Hepatocyte (in vitro differentiated cells): ENCODE results near the gene IFI30. TPM values are rescaled to one million over a fixed set of nuclear protein-coding genes. Genes with fewer than 3 reads are reported as not detected.

Experiments
- DNase-seq: peaks from one replicate; pipeline ENCODE4 v3.0.0-alpha.2; 2016; ENCODE audit warnings: low spot score
- H2AFZ ChIP-seq: fragments of 200-600 bp; sonication (generic); 2 replicates; pipeline ENCODE4 v1.6.0; 2016; ENCODE audit warnings: antibody characterized with exemption, mild to moderate bottlenecking
- H3K27ac ChIP-seq: fragments of 200-600 bp; sonication (generic); 2 replicates; pipeline ENCODE4 v1.5.1; 2016; ENCODE audit warnings: mild to moderate bottlenecking
- H3K27me3 ChIP-seq: fragments of 200-600 bp; sonication (generic); 2 replicates; pipeline ENCODE4 v1.6.1; 2016
- H3K36me3 ChIP-seq: fragments of 200-600 bp; sonication (generic); replicated peaks from 2 replicates; pipeline ENCODE4 v1.5.1; 2016; ENCODE audit warnings: low read depth; ENCODE audit not compliant: insufficient read depth
- H3K4me1 ChIP-seq: fragments of 200-600 bp; sonication (generic); 2 replicates; pipeline ENCODE4 v1.5.1; 2016; ENCODE audit warnings: mild to moderate bottlenecking, moderate library complexity; ENCODE audit not compliant: insufficient read depth
- H3K4me2 ChIP-seq: fragments of 200-600 bp; sonication (generic); 2 replicates; pipeline ENCODE4 v1.6.0; 2016
- H3K4me3 ChIP-seq: fragments of 200-600 bp; sonication (generic); 2 replicates; pipeline ENCODE4 v1.5.1; 2016; ENCODE audit warnings: mild to moderate bottlenecking
- H3K79me2 ChIP-seq: fragments of 200-600 bp; sonication (generic); 2 replicates; pipeline ENCODE4 v1.6.0; 2017; ENCODE audit warnings: mild to moderate bottlenecking
- H3K9me2 ChIP-seq: fragments of 200-600 bp; sonication (generic); replicated peaks from 2 replicates; pipeline ENCODE4 v1.6.0; 2017; ENCODE audit warnings: mild to moderate bottlenecking; ENCODE audit not compliant: insufficient read depth
- H3K9me3 ChIP-seq: fragments of 200-600 bp; sonication (generic); 2 replicates; pipeline ENCODE4 v1.5.1; 2016; ENCODE audit warnings: low read depth, mild to moderate bottlenecking
- H4K20me1 ChIP-seq: fragments of 200-600 bp; sonication (generic); 2 replicates; pipeline ENCODE4 v1.6.0; 2016; ENCODE audit warnings: mild to moderate bottlenecking; ENCODE audit not compliant: insufficient read depth, poor library complexity, severe bottlenecking
- EZH2 ChIP-seq: fragments of 200-600 bp; sonication (generic); IDR thresholded peaks from 2 replicates; pipeline ENCODE4 v1.6.1; 2016; ENCODE audit warnings: antibody characterized with exemption, mild to moderate bottlenecking, borderline replicate concordance
- EZH2phosphoT487 ChIP-seq: fragments of 200-600 bp; sonication (generic); IDR thresholded peaks from one replicate; pipeline ENCODE4 v1.6.1; 2018; ENCODE audit warnings: antibody characterized with exemption, mild to moderate bottlenecking, low read depth, moderate library complexity; ENCODE audit not compliant: unreplicated experiment, severe bottlenecking
- whole genome bisulfite sequencing: methylation state at CpG from one replicate; pipeline ENCODE4 v1.1.6; 2016; ENCODE audit warnings: low lambda C conversion rate; ENCODE audit errors: missing lambda C conversion rate; 5-methylcytosine and 5-hydroxymethylcytosine counted together
- polyA plus RNA-seq: library from polyadenylated mRNA; unstranded; fragments of >200 nt; fragmentation: Nextera tagmentation; extraction: Ambion mirVana; gene quantifications from 2 replicates; pipeline ENCODE4 v1.2.1, GENCODE V29; 2016
- total RNA-seq: library from RNA; depleted of rRNA; stranded (reverse); fragments of >200 nt; gene quantifications from 2 replicates; pipeline ENCODE4 v1.2.3, GENCODE V29; 2014
- TF ChIP-seq, protein P1 (sequence below): fragments of 200-600 bp; sonication (generic); IDR thresholded peaks from 2 replicates; pipeline ENCODE4 v1.5.1; 2016; ENCODE audit warnings: antibody characterized with exemption, mild to moderate bottlenecking; ENCODE audit not compliant: poor library complexity

Gene IFI30
- total and polyA plus RNA-seq, 2 experiments from 2014 or later = 95.7 to 170 TPM

DNA sequence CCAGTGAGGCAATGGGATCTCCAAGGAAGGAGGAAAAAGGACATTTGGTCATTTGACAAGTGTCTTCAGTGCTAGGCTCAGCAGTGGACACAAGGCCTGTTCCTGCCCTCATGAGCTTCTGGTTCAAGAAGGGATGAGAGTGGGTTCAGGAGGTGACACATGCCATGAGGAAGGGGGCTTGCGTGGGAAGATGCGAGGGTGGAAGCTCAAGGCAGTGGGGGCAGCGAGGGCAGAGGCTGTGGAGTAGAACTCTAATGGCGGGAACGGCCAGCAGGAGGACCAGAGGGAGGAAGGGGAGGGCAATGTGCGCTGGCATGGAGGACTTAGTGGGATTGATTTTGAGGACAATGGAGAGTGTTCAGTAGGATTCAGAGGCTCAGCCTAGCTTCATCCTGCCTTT, 17.3 kb upstream of the IFI30 start:
- H2AFZ ChIP-seq = no peak overlapping the region
- H3K9me3 ChIP-seq = no peaks in the 10 kb centered on the region
- no peak for DNase-seq
- 95% methylated on average over 6 of the region's 6 CpGs for WGBS
- H3K36me3 ChIP-seq = no peaks in the 10 kb centered on the region
- peaks cover 25% of the 10 kb centered on the region for H3K4me1 ChIP-seq
- H3K4me2 ChIP-seq = peak overlapping the region; percentile 3
- no peaks in the 10 kb centered on the region for H3K9me2 ChIP-seq
- peaks cover 44% of the 10 kb centered on the region for H3K79me2 ChIP-seq
- no peak overlapping the region for H3K4me3 ChIP-seq
- H3K27ac ChIP-seq = no peak overlapping the region
- H4K20me1 ChIP-seq = peaks cover 5% of the 10 kb centered on the region
- no peaks in the 10 kb centered on the region for H3K27me3 ChIP-seq
- TF ChIP-seq EZH2 (no peak), EZH2phosphoT487 (no peak)
- TF ChIP-seq, protein P1, sequence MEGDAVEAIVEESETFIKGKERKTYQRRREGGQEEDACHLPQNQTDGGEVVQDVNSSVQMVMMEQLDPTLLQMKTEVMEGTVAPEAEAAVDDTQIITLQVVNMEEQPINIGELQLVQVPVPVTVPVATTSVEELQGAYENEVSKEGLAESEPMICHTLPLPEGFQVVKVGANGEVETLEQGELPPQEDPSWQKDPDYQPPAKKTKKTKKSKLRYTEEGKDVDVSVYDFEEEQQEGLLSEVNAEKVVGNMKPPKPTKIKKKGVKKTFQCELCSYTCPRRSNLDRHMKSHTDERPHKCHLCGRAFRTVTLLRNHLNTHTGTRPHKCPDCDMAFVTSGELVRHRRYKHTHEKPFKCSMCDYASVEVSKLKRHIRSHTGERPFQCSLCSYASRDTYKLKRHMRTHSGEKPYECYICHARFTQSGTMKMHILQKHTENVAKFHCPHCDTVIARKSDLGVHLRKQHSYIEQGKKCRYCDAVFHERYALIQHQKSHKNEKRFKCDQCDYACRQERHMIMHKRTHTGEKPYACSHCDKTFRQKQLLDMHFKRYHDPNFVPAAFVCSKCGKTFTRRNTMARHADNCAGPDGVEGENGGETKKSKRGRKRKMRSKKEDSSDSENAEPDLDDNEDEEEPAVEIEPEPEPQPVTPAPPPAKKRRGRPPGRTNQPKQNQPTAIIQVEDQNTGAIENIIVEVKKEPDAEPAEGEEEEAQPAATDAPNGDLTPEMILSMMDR = no peak

DNA sequence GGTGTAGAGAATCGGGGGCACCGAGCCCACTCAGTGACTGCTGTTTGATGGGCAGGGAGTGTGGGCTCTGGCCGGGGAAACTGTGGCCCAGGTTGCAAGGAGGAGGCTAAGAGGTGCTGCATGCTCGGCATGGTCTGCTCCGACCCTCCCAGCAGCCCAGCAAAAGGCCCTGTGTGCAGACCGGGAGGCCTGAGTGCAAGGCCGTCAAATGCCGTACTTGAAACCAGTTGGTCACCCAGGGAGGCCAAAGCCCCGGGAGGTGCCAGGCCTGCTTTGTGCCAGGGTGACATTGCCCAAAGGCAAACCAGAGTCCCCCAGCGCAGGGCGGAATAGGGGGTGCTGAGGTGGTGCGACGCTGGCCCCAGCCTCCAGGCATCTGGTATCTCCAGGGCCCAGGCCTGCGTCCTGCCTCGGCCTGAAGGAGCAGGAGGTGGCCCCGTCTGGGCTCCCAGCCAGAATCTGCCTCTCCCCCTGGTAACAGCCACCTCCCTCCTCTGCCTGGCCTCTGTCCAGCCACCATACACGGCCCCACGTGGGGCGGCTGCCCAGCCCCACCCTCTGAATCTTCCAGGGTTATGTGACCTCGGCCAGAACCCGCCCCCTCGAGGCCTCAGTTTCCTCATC, 16.7 kb upstream of the IFI30 start:
- Histone ChIP-seq H3K36me3 (no peaks in the 10 kb centered on the region), H3K4me1 (peaks cover 20% of the 10 kb centered on the region), H3K79me2 (peaks cover 47% of the 10 kb centered on the region), H2AFZ (no peak overlapping the region), H3K4me2 (peak overlapping the region; percentile 50), H4K20me1 (peaks cover 8% of the 10 kb centered on the region), H3K27ac (peak overlapping the region; percentile 71), H3K27me3 (no peaks in the 10 kb centered on the region), H3K9me3 (no peaks in the 10 kb centered on the region), H3K9me2 (no peaks in the 10 kb centered on the region), H3K4me3 (no peak overlapping the region)
- no peak for TF ChIP-seq EZH2phosphoT487
- no peak for TF ChIP-seq EZH2
- TF ChIP-seq, protein P1 = no peak
- 68% methylated on average over 20 of the region's 22 CpGs for WGBS
- peak; percentile 89 for DNase-seq

DNA sequence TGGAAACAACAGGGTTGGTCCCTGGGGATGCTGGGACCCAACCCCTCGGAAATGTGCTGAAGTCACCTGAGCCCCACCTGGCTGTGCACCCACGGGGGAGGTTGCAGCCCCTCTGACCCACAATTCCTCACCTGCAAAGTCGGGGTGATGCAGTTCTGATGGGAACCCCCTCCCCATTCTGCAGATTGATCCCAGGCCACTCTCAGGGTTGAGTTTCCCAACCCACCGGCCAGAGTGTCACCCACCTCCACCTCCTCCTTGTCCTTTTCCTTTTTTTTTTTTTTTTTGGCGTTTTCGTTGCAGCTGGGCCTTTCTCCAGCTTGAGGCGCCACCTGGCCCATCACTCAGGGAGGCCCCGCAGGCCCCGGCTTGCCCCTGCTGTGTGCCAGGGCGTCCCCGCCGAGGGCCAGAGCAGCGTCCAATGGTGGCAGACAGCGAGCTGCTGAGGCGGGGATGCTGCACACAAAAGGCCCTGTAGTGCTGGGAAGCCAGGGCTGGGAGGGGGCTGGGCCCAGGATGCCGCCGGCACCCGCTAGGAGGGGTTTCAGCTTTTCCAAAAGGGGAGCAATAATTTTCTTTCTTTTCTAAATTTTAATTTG, 16.0 kb upstream of the IFI30 start:
- DNase-seq = peak; percentile 13
- 74% methylated on average over 18 of the region's 18 CpGs for WGBS
- H3K27me3 ChIP-seq = no peaks in the 10 kb centered on the region
- peak overlapping the region; percentile 50 for H3K4me2 ChIP-seq
- no peaks in the 10 kb centered on the region for H3K9me2 ChIP-seq
- peaks cover 47% of the 10 kb centered on the region for H3K79me2 ChIP-seq
- H3K4me1 ChIP-seq = peaks cover 20% of the 10 kb centered on the region
- no peak for TF ChIP-seq EZH2phosphoT487
- TF ChIP-seq, protein P1 = no peak
- no peak for TF ChIP-seq EZH2
- peak overlapping the region; percentile 71 for H3K27ac ChIP-seq
- no peak overlapping the region for H3K4me3 ChIP-seq
- H4K20me1 ChIP-seq = peaks cover 8% of the 10 kb centered on the region
- no peak overlapping the region for H2AFZ ChIP-seq
- no peaks in the 10 kb centered on the region for H3K9me3 ChIP-seq
- H3K36me3 ChIP-seq = no peaks in the 10 kb centered on the region
